ENCODE data around the gene PSMG4.
A peak's percentile ranks its signal among the peaks of the same experiment; 100 is the strongest.

The PSMG4 gene

DNA sequence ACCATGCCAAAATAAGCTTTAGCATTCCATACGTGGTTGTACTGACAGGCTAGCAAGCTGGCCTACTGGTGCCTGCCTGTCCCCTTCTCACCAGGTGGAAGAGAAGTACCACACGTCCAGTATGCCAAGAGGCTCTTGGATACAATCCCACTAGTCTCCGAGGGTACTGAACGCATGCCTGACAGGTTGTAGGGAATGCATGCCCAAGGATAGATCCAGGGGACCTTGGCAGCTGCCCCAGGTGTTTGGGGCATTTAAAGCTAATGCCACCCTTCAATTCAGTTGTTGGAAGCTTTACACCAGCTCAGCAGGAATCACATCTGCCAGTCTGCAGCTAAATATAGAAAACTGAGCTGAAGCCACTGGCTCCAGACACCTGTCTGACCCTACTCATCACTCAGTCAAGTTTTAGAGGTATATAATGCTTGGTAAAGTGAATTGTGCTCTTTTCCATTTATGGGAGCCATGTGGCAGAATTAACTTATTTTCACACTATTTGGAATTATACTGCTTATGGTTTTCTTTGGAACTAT lies 36.2 kb upstream of the PSMG4 start:
- H3K4me1 Mint-ChIP-seq: peaks cover 21% of the 10 kb centered on the region
- H3K9me3 Mint-ChIP-seq: no peaks in the 10 kb centered on the region
- peaks cover 33% of the 10 kb centered on the region for H3K27me3 Mint-ChIP-seq (ENCODE audit: low read depth)
- H3K36me3 Mint-ChIP-seq (ENCODE audit: low read depth): peaks cover 21% of the 10 kb centered on the region
- no peak overlapping the region for H3K4me3 Mint-ChIP-seq
- TF ChIP-seq, protein P1, sequence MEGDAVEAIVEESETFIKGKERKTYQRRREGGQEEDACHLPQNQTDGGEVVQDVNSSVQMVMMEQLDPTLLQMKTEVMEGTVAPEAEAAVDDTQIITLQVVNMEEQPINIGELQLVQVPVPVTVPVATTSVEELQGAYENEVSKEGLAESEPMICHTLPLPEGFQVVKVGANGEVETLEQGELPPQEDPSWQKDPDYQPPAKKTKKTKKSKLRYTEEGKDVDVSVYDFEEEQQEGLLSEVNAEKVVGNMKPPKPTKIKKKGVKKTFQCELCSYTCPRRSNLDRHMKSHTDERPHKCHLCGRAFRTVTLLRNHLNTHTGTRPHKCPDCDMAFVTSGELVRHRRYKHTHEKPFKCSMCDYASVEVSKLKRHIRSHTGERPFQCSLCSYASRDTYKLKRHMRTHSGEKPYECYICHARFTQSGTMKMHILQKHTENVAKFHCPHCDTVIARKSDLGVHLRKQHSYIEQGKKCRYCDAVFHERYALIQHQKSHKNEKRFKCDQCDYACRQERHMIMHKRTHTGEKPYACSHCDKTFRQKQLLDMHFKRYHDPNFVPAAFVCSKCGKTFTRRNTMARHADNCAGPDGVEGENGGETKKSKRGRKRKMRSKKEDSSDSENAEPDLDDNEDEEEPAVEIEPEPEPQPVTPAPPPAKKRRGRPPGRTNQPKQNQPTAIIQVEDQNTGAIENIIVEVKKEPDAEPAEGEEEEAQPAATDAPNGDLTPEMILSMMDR (IDR thresholded peaks at IDR 0.05; ENCODE audit: unreplicated experiment in 3 of 3): no peak
- no peak overlapping the region for H3K27ac Mint-ChIP-seq

DNA sequence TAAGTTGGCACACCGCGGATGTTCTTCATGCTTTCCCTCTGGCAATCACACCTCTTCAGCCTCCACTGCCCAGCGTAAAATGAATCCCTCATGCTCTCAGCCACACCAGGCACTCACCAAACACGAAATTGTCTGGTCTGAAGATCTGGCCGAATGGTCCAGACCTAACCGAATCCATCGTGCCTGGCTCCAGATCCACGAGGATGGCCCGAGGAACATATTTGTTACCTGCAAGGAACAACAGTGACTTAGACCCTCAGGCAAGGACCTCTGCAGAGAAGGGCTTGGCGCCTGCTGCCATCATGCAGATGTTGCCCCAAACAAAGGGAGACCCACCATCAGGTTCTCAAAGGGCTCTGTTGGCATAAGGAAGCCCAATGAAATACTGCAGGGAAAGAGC lies 32.7 kb upstream of the PSMG4 start:
- no peak overlapping the region for H3K27ac Mint-ChIP-seq
- no peaks in the 10 kb centered on the region for H3K9me3 Mint-ChIP-seq
- TF ChIP-seq, protein P1 (IDR thresholded peaks at IDR 0.05; ENCODE audit: unreplicated experiment in 3 of 3): no peak

DNA sequence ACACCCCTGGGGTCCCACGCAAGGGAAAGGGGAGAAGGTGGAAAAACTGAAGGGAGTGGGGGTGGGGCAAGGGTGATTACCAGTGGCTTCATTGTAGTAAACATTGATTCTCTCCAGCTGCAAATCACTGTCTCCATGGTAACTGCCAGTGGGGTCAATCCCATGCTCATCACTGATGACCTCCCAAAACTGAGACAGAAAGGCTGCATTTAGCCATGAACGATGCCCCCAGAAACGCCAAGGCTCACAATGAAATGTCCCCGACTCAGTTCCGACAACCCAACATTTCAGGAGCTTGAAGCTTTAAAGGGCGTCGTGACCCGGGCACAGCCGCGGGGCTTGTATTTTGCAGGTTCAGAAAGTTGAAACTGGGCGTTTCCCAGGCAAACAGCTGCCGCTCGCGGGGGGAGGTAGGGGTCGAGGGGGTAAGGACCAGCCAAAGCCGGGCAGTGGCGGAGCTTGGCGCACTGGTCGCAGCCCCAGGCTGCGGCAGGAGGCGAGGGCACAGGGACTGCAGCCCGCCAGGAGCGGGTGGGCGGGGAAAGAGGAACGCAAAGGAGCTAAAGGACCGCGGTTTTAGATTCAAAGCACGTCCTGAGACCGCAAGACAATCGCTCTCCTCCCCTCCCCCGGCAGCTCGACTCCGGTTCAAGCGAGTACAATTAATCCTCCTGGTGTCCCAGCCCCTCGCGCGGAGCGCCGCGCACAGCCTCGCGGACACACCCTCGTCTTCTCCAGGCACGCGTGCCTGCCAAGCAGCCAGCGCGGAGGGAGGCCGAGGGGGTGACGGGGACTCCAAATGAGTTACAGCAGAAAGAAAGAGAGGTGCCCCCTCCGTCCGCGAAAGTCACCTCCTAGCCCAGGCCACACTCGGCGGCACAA lies 32.0 kb upstream of the PSMG4 start:
- H3K36me3 Mint-ChIP-seq (ENCODE audit: low read depth): peaks cover 21% of the 10 kb centered on the region
- no peaks in the 10 kb centered on the region for H3K9me3 Mint-ChIP-seq
- H3K27me3 Mint-ChIP-seq (ENCODE audit: low read depth): peaks cover 63% of the 10 kb centered on the region
- H3K4me3 Mint-ChIP-seq: peak overlapping the region; percentile 90 to 92 (median 91)
- H3K4me1 Mint-ChIP-seq: peaks cover 47% of the 10 kb centered on the region
- TF ChIP-seq, protein P1 (IDR thresholded peaks at IDR 0.05; ENCODE audit: unreplicated experiment in 3 of 3): no peak
- H3K27ac Mint-ChIP-seq: peak overlapping the region in 1 of 3 experiments; percentile 79

More for the DNA sequence above, 32.7 kb upstream of the PSMG4 start:
- Mint-ChIP-seq H3K27me3 (ENCODE audit: low read depth) (peaks cover 58% of the 10 kb centered on the region), H3K4me3 (peak overlapping the region; percentile 90 to 92 (median 91)), H3K36me3 (ENCODE audit: low read depth) (peaks cover 21% of the 10 kb centered on the region), H3K4me1 (peaks cover 44% of the 10 kb centered on the region)

DNA sequence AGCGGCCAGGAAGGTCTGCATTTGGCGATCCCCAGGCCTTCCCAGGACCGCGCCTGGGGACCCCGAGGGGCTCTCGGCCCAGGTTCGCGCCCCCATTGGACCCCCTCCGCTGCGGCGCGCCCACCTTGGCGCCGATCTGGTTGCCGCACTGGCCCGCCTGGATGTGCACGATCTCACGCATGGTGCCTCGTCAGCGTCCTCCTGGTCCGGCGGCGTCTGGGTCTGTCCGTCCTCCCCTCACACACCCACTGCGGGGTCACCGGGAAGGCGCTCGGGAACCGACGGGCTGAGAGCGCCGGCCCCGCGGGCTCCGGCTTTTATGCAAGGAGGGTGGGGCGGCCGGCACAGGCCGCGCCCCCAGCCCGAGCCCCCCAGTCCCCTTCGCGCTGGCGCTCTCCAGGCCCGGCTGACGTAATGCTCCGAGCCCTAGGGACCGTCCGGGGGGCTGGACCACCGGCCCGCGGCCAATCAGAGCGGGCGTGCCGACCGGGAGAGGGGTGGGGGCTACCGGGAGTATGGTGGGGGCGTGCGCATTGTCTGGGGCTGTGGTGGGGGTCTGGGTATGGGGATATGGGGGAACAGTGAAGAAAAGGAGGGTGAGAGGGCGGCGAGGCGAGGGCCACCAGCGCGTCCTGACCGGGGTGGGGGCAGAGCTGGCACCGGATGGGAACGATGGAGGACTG lies 31.2 kb upstream of the PSMG4 start, which contains the start of gene TUBB2B:
Gene TUBB2B (minus strand): TSS at position 291 of the 683 bp plus-strand sequence. CDS start 110 bp downstream, at position 181.
- H3K4me1 Mint-ChIP-seq: peaks cover 49% of the 10 kb centered on the region
- TF ChIP-seq, protein P1 (IDR thresholded peaks at IDR 0.05; ENCODE audit: unreplicated experiment in 3 of 3): no peak
- H3K27ac Mint-ChIP-seq: peak within 1 kb of the TSS in 2 of 3 experiments; percentile 83 to 93
- H3K9me3 Mint-ChIP-seq: no peaks in the 10 kb centered on the region
- peak within 1 kb of the TSS; percentile 90 to 92 (median 91) for H3K4me3 Mint-ChIP-seq
- peaks cover 71% of the 10 kb centered on the region for H3K27me3 Mint-ChIP-seq (ENCODE audit: low read depth)
- H3K36me3 Mint-ChIP-seq (ENCODE audit: low read depth): peaks cover 21% of the 10 kb centered on the region

DNA sequence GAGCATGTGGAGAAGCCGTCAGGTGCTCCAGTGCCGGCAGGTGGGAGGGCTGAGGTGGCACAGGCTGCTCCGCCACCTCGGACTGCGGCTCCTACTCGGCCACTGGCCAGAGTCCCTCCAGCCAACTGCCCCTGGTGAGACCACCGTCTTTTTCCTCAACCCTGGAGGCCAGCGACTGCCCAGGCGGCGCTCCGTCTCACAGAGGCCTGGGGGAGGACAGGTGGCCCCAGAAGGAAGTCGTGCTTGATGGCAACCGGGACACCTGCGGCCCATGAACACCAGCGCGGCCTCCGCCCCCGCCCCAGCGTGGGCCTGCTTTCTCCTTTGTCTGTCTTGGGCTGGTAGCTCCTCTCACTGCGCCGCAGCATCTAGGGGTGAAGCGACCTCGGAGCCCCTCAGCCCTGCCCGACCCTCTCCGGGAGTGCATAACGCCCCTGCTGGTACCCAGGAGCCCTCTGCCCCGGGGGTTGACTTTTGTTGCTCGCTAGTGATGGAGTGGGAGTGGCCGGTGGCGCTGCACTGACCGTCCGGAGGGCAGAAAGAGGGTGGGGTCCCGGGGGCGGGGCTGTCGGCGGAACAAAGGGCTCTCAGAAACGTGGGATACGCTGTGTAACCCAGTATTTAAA lies 30.6 kb upstream of the PSMG4 start:
- H3K4me3 Mint-ChIP-seq: peak overlapping the region; percentile 90 to 92 (median 91)
- peaks cover 77% of the 10 kb centered on the region for H3K27me3 Mint-ChIP-seq (ENCODE audit: low read depth)
- H3K9me3 Mint-ChIP-seq: no peaks in the 10 kb centered on the region
- peaks cover 21% of the 10 kb centered on the region for H3K36me3 Mint-ChIP-seq (ENCODE audit: low read depth)
- peaks cover 53% of the 10 kb centered on the region for H3K4me1 Mint-ChIP-seq
- H3K27ac Mint-ChIP-seq: peak overlapping the region in 2 of 3 experiments; percentile 83 to 93
- TF ChIP-seq, protein P1 (IDR thresholded peaks at IDR 0.05; ENCODE audit: unreplicated experiment in 3 of 3): no peak
